T follicular helper cell (primary cell): ENCODE measurements around the gene EPN1.
"Not testable (repeated sequence)": the region's sequence is repeated elsewhere in the genome, so short reads cannot be mapped to it uniquely, and the experiment has no call there.

Experiments used
- DNase-seq: peaks from one replicate; pipeline ENCODE4 v3.0.0-alpha.2; 2020; ENCODE audit warnings: low read depth

EPN1 gene

GRCh38 chr19:55720214-55720746 is 45.3 kb downstream of the EPN1 start:
- DNase-seq, result no peak

GRCh38 chr19:55720801-55721200 is 45.8 kb downstream of the EPN1 start:
- DNase-seq, result no peak

GRCh38 chr19:55723491-55723890 is 48.5 kb downstream of the EPN1 start:
- no peak for DNase-seq

- DNase-seq, result not testable (repeated sequence)
Observed at GRCh38 chr19:55730378-55730777, 55.4 kb downstream of the EPN1 start.

- DNase-seq, result no peak
Observed at GRCh38 chr19:55738302-55738701, 63.3 kb downstream of the EPN1 start, which contains the start of gene NLRP9. NLRP9 (minus strand) TSS chr19:55738402; CDS start chr19:55738374, 28 bp downstream.

GRCh38 chr19:55750715-55751114 is 75.7 kb downstream of the EPN1 start:
- DNase-seq, result no peak

GRCh38 chr19:55753401-55753800 is 78.4 kb downstream of the EPN1 start:
- no peak for DNase-seq

- DNase-seq, result not testable (repeated sequence)
Observed at GRCh38 chr19:55756808-55757207, 81.8 kb downstream of the EPN1 start.

- not testable (repeated sequence) for DNase-seq
Observed at GRCh38 chr19:55758797-55759196, 83.8 kb downstream of the EPN1 start, which contains the start of gene RFPL4A. RFPL4A (plus strand) TSS chr19:55759097; CDS start chr19:55761801, 2,704 bp downstream.
